Vagina (tissue), 2 donors: ENCODE measurements around the gene RNU7-1.

Experiments
- POLR2A ChIP-seq, 2 donors: fragments of 450-650 bp; IDR thresholded peaks; one replicate each; pipeline ENCODE4 v1.6.1; 2017; ENCODE audit warnings: antibody characterized with exemption in 2 of 2, mild to moderate bottlenecking in 2 of 2, moderate library complexity in 2 of 2
- POLR2AphosphoS5 ChIP-seq, 2 donors: sonication (generic); formaldehyde crosslinking; IDR thresholded peaks; one replicate each; pipeline ENCODE4 v1.9.0; 2017; ENCODE audit warnings: antibody characterized with exemption in 2 of 2, mild to moderate bottlenecking in 2 of 2, low read depth in 1 of 2; ENCODE audit not compliant: insufficient read depth in 1 of 2
- TF ChIP-seq, protein P1 (sequence below), 3 experiments: fragments of 450-650 bp in 2 of 3; fragments of 200-600 bp in 1 of 3; sonication (generic) in 1 of 3; IDR thresholded peaks; one replicate each; pipeline ENCODE4 v1.5.1; 2017 to 2019; ENCODE audit warnings: antibody characterized with exemption in 3 of 3, mild to moderate bottlenecking in 2 of 3, moderate library complexity in 2 of 3

DNA sequence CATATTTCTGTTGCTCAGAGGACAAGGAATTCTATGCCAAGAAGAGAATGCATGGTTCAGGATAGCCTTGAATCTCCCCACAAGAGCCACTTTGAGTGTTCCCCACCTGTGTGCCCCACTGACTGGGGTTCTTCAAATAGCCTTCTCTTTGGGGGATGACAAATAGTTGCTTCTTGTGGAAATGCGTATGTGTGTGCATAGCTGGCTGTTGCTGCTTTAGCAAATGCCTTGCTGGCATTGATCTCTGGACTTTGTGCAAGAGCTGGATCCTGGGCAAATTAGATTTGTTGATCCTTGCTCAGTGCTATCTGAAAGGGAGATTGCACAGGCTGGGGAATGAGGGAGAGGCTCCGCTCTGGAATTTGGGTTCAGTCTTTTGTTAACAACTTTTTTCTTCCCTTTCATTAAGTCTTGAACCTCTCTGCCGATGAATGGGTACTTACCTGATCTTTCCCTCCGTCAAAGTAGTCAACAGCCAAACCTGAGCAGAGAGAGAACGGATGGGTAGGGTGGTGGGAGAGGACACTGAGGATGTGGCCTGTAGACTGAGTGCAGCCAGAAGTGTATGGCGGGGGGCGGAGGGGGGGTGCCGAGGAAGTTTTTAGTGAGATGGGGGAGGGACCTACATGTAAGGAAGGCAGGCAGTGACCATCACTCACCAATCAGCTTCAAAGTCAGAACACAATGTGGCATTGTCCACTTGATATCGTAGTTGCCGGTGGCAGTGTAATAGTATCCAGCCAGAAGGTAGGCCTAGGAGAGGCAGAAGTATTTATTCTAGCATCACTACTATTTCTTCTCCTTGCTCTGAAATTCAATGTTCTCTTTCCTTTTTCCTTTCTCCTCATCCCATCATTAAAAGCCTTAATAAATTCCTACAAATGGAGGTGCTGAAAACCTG, 37.8 kb downstream of the RNU7-1 start:
- TF ChIP-seq, protein P1, sequence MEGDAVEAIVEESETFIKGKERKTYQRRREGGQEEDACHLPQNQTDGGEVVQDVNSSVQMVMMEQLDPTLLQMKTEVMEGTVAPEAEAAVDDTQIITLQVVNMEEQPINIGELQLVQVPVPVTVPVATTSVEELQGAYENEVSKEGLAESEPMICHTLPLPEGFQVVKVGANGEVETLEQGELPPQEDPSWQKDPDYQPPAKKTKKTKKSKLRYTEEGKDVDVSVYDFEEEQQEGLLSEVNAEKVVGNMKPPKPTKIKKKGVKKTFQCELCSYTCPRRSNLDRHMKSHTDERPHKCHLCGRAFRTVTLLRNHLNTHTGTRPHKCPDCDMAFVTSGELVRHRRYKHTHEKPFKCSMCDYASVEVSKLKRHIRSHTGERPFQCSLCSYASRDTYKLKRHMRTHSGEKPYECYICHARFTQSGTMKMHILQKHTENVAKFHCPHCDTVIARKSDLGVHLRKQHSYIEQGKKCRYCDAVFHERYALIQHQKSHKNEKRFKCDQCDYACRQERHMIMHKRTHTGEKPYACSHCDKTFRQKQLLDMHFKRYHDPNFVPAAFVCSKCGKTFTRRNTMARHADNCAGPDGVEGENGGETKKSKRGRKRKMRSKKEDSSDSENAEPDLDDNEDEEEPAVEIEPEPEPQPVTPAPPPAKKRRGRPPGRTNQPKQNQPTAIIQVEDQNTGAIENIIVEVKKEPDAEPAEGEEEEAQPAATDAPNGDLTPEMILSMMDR (IDR thresholded peaks at IDR 0.05), result no peak
- TF ChIP-seq POLR2A (IDR thresholded peaks at IDR 0.05) (no peak), POLR2AphosphoS5 (IDR thresholded peaks at IDR 0.05; ENCODE audit: insufficient read depth in 1 of 2, low read depth in 1 of 2) (no peak)
